Measurements from ENCODE around the gene GALNT2.

GRCh38 chr1:230287674-230288315, 220.8 kb downstream of the GALNT2 start:
- TF ChIP-seq CTCF (IDR thresholded peaks at IDR 0.05; ENCODE audit: low read depth, low read length, missing input control) (no peak), MAX (IDR thresholded peaks at IDR 0.05) (no peak), SP1 (IDR thresholded peaks at IDR 0.05) (no peak), ZBTB33 (IDR thresholded peaks at IDR 0.05) (no peak), YY1 (IDR thresholded peaks at IDR 0.05) (no peak), RAD21 (IDR thresholded peaks at IDR 0.05) (no peak), REST (IDR thresholded peaks at IDR 0.05) (no peak), EGR1 (IDR thresholded peaks at IDR 0.05; ENCODE audit: low read depth in 2 of 2) (no peak)
